ENCODE measurements around the gene FOS.

DNA sequence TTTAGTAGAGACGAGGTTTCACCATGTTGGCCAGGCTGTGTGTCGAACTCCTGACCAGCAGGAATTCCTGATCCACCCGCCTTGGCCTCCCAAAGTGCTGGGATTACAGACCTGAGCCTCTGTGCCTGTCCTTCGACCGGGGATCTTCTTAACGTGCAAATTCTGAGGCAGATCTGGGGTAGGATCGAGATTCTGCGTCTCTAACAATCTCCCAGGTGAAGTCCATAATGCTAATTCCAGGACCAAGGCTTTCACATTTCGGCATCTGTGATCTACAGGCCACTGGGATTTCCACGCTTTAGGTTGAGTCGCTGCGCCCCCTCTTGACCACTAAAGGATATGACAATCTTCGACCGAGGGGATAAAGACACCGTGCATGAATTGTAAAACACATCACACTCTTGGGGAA, 24.8 kb downstream of the FOS start:
- no peak for TF ChIP-seq POLR2A (IDR thresholded peaks at IDR 0.05)
- TF ChIP-seq, protein P1, sequence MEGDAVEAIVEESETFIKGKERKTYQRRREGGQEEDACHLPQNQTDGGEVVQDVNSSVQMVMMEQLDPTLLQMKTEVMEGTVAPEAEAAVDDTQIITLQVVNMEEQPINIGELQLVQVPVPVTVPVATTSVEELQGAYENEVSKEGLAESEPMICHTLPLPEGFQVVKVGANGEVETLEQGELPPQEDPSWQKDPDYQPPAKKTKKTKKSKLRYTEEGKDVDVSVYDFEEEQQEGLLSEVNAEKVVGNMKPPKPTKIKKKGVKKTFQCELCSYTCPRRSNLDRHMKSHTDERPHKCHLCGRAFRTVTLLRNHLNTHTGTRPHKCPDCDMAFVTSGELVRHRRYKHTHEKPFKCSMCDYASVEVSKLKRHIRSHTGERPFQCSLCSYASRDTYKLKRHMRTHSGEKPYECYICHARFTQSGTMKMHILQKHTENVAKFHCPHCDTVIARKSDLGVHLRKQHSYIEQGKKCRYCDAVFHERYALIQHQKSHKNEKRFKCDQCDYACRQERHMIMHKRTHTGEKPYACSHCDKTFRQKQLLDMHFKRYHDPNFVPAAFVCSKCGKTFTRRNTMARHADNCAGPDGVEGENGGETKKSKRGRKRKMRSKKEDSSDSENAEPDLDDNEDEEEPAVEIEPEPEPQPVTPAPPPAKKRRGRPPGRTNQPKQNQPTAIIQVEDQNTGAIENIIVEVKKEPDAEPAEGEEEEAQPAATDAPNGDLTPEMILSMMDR (IDR thresholded peaks at IDR 0.05): peak; percentile 80 to 94 (median 90)
